Neuron (in vitro differentiated cells): ENCODE measurements around the gene TAF9.
A peak's percentile ranks its signal among the peaks of the same experiment; 100 is the strongest.
"Not testable (repeated sequence)": the region's sequence is repeated elsewhere in the genome, so short reads cannot be mapped to it uniquely, and the experiment has no call there.

Experiments used
- H2AFZ ChIP-seq: one replicate; pipeline ENCODE4 v1.6.1; 2013; ENCODE audit warnings: low read depth, mild to moderate bottlenecking, inconsistent platforms, low read length, moderate library complexity
- H3K27me3 ChIP-seq: one replicate; pipeline ENCODE4 v1.6.1; 2013; ENCODE audit warnings: low read length; ENCODE audit not compliant: insufficient read depth
- H3K36me3 ChIP-seq: one replicate; pipeline ENCODE4 v1.6.1; 2013; ENCODE audit warnings: low read length; ENCODE audit not compliant: insufficient read depth
- H3K4me1 ChIP-seq: one replicate; pipeline ENCODE4 v1.6.1; 2013; ENCODE audit warnings: low read length; ENCODE audit not compliant: insufficient read depth
- H3K4me3 ChIP-seq: 2 replicates; pipeline ENCODE4 v1.5.1; 2013; ENCODE audit warnings: mild to moderate bottlenecking, low read length, moderate library complexity
- H3K9me3 ChIP-seq: one replicate; pipeline ENCODE4 v1.6.1; 2013; ENCODE audit warnings: low read length

Gene TAF9

DNA sequence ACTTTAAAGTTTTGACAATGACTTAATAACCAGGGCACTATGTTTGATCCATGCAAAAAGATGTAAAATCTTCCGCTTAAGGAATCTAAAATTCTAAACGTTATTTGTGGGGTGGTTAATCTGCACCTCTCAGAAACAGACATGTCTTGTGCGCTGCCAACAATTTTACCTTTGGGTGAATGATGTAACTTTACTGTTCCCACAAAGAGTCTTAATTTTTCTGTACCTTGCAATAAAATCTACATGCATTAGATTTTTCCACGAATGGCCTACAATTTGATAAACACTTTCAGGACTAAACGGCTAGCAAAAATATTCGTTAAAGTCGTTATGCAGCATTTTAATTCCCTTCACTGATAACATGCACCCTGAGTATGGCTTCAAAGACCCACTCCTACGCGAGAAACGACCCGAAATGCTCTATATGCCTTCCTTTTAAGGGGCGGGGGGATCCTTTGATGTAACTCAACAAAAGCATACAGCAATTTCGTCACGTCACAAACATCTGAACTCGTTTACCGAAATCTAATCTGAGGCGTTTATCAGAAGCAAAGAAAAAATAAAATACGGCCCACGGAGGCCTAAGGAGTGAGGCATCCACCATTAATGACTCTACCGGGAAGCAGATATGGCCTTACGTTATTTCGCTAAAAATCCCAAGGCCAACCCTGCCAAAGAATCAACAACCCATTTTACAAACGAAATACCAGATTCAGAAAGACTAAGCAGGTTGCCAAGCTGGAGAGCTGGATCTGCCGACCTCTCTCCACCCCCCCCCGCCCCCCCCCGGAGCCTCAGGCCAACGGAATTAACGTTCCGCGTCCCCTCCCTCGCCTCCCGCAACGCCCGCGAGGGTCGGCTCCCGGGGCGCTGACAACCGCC, 621 bp downstream of the TAF9 start:
- no peaks in the 10 kb centered on the region for H3K9me3 ChIP-seq
- H3K4me3 ChIP-seq, result peak overlapping the region; percentile 88
- no peaks in the 10 kb centered on the region for H3K27me3 ChIP-seq

DNA sequence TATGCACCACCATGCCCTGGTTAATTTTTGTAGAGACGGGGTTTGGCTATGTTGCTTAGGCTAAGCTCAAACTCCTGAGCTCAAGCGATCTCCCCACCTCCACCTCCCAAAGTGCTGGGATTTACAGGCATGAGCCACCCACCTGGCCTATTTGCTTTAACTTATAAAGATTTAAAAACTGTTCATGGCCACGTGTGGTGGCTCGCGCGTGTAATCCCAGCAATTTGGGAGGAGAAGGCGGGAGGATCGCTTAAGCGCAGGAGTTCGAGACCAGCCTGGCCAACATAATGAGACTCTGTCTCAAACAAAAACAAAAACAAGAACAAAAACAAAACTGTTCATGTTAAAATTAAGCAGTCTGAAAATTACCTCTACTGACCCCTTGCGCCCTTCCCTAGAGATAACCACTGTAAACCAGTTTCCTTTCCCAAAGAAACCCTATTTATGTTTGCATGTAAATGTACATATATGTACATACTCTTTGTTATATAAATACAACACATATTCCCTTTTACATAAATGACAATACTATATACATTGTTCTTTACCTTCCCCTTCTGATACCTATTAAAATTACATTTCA, 1.5 kb downstream of the TAF9 start:
- Histone ChIP-seq H3K36me3 (peaks cover 37% of the 10 kb centered on the region), H3K9me3 (no peaks in the 10 kb centered on the region), H2AFZ (no peak overlapping the region), H3K4me1 (peaks cover 22% of the 10 kb centered on the region), H3K4me3 (peak overlapping the region; percentile 88), H3K27me3 (no peaks in the 10 kb centered on the region)

More for the DNA sequence above, 621 bp downstream of the TAF9 start:
- Histone ChIP-seq H3K4me1 (peaks cover 22% of the 10 kb centered on the region), H3K36me3 (peaks cover 34% of the 10 kb centered on the region), H2AFZ (peak overlapping the region; percentile 62)

DNA sequence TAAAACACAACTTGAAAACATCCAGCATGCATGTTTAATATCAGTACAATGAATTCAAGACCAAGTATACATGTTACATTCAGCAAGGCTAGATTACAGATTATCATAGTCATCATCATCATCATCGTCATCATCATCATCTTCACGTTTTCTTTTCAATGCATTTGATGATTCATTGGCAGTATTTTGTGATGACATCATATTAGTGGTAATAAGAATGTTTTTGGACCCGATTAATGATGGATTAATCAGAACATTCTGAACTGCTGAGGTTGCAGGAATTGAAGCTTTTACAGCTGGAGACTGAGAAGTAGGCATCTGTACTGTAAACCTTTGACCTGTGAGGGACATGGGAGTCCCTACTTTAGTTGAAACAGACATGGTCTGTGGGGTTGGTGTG, 4.5 kb downstream of the TAF9 start:
- Histone ChIP-seq H3K4me1 (peaks cover 10% of the 10 kb centered on the region), H3K9me3 (no peaks in the 10 kb centered on the region), H3K4me3 (no peak overlapping the region), H3K27me3 (no peaks in the 10 kb centered on the region), H3K36me3 (peaks cover 45% of the 10 kb centered on the region), H2AFZ (no peak overlapping the region)

DNA sequence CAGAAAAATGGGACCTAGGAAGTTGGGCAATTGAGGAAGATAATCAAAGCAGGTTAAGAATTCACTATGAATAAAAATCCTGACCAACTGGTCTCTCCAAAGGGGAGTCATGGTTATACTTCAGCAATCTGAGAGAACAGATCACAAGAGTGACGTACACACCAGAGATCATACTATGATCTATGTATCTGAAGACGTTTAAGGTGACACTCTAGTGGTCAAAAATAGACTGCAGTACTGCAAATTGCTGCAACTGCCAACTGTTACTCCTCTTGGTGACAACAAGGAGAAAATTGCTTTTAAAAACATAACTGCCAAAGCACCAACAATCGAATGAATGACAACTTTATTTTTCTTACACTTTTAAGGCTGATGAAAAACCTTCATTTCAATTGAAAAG, 4.9 kb downstream of the TAF9 start:
- H3K9me3 ChIP-seq, result no peaks in the 10 kb centered on the region
- no peak overlapping the region for H3K4me3 ChIP-seq
- H3K36me3 ChIP-seq, result peaks cover 47% of the 10 kb centered on the region
- peaks cover 10% of the 10 kb centered on the region for H3K4me1 ChIP-seq
- H3K27me3 ChIP-seq, result no peaks in the 10 kb centered on the region
- H2AFZ ChIP-seq, result no peak overlapping the region

DNA sequence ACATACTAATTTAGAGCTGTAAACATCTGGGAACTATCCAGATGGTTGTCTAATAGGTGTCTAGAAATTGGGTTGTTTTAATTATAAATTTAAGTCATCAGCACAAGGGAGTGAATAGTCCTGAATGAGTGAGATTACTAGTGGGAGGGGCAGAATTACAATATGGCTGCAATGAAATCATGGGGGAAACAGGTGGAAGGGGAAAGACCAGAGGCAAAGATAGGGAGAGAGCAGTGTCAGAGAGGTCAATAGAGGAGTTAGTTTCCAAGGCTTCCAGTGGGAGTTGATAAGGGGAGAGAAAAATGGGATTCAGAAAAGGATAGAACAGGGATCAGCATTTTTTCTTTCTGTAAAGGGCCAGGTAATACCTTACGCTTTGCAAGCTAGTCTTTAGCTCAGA, 8.9 kb downstream of the TAF9 start:
- no peaks in the 10 kb centered on the region for H3K4me1 ChIP-seq
- H3K4me3 ChIP-seq, result no peak overlapping the region
- no peaks in the 10 kb centered on the region for H3K9me3 ChIP-seq
- H2AFZ ChIP-seq, result no peak overlapping the region
- no peaks in the 10 kb centered on the region for H3K27me3 ChIP-seq
- peaks cover 47% of the 10 kb centered on the region for H3K36me3 ChIP-seq

DNA sequence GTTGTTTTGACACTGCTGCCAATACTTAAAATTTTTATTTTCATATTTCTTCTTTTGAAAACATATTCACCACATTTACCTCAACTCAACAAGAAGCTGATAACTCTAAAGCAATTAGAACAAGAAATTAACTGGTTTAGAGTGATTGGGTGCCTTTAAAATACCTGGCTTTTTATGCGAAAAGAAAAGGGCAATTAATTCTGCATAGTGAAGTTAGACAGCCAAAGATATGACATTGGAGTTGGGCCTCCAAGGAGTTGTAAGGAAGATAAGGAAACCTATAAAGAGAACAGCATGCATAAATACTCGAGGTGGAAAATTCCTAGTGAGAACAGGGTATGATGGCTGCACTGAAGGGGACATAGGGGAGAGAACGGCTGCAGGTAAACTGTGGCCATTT, 9.6 kb downstream of the TAF9 start:
- H3K36me3 ChIP-seq, result peaks cover 44% of the 10 kb centered on the region
- no peaks in the 10 kb centered on the region for H3K4me1 ChIP-seq
- H3K4me3 ChIP-seq, result no peak overlapping the region
- no peak overlapping the region for H2AFZ ChIP-seq
- no peaks in the 10 kb centered on the region for H3K9me3 ChIP-seq
- no peaks in the 10 kb centered on the region for H3K27me3 ChIP-seq

DNA sequence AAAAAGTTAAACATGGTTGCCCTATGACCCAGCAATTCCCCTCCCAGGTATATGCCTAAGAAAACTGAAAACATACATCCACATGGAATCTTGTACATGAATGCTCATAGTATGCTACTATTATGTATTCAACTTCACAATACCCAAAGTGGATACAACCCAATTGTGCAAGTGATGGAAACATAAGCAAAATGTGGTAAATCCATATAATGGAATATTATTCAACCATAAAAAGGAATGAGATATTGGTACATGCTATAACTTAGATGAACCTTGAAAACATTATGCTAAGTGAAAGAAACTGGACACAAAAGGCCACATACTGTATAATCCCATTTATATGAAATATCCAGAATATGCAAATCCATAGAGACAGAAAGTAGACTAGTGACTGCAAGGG, 18.7 kb downstream of the TAF9 start:
- H3K4me1 ChIP-seq, result no peaks in the 10 kb centered on the region
- H3K9me3 ChIP-seq, result no peaks in the 10 kb centered on the region
- H2AFZ ChIP-seq, result no peak overlapping the region
- H3K4me3 ChIP-seq, result no peak overlapping the region
- peaks cover 50% of the 10 kb centered on the region for H3K36me3 ChIP-seq
- no peaks in the 10 kb centered on the region for H3K27me3 ChIP-seq

DNA sequence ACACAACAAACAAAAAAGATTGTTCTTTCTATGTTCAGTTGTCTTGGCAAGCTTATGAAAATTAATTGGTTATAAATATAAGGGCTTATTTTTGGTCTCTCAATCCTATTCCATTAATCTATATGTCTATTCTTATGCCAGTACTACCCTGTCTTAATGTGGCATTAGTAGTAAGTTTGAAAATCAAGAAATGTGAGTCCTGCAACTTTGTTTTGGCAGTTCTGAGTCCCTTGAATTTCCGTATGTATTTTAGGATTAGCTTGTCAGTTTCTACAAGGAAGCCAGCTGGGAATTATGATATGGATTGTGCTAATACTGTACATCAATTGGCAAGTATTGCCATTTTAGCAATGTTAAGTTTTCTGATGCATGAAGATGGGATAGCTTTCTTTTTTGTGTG, 26.2 kb downstream of the TAF9 start:
- Histone ChIP-seq H3K4me1 (no peaks in the 10 kb centered on the region), H3K4me3 (no peak overlapping the region), H3K27me3 (no peaks in the 10 kb centered on the region), H3K9me3 (no peaks in the 10 kb centered on the region), H3K36me3 (no peaks in the 10 kb centered on the region), H2AFZ (no peak overlapping the region)

DNA sequence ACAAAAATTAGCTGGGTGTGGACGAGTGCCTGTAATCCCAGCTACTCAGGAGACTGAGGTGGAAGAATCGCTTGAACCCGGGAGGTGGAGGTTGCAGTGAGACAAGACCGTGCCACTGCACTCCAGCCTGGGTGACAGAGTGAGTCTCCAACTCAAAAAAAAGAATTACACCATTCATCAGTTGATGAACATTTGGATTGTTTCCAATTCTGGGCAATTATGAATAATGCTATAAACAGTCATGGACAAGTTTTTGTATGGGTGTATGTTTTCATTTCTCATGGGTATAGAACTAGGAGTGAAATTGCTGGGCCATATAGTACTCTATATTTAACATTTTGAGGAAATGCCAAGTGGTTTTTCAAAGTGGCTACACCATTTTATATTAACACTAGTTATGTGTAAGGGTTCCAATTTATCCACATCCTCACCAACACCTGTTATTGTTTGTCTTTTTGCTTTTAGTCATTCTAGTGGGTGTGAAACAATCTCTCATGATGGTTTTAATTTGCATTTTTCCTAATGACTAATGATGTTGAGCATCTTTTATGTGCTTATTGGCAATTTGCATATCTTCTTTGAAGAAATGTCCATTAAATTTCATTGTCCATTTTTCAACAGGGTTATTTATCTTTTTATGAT, 27.7 kb downstream of the TAF9 start:
- no peaks in the 10 kb centered on the region for H3K27me3 ChIP-seq
- H3K4me3 ChIP-seq, result no peak overlapping the region
- H3K4me1 ChIP-seq, result no peaks in the 10 kb centered on the region
- H3K36me3 ChIP-seq, result no peaks in the 10 kb centered on the region
- no peaks in the 10 kb centered on the region for H3K9me3 ChIP-seq
- no peak overlapping the region for H2AFZ ChIP-seq

DNA sequence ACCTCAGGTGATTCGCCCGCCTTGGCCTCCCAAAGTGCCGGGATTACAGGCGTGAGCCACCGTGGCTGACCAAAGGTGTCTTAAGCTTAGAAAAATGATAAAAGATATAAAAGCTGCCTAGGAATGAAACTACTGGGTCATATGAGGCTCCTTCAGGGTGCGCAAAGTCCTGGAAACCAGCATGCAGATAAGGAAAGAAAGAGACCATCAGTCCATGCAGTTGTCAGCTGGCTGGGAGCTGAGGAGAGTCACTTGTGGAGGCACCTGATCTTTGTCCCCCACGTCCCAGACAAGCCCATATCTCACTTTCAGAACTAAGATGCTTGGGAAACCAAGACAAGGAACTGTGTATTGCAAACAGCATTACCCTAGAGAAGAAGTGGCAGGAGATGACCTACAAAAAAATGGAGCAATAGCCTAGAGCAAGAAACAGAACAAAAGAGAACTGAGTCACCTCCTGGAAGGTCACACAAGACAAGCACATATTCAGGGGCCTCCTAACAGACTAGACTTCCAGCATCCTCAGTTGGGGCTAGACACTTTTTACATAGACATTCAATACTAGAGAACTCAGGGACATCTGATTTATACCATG, 33.9 kb downstream of the TAF9 start:
- H3K9me3 ChIP-seq, result no peaks in the 10 kb centered on the region

DNA sequence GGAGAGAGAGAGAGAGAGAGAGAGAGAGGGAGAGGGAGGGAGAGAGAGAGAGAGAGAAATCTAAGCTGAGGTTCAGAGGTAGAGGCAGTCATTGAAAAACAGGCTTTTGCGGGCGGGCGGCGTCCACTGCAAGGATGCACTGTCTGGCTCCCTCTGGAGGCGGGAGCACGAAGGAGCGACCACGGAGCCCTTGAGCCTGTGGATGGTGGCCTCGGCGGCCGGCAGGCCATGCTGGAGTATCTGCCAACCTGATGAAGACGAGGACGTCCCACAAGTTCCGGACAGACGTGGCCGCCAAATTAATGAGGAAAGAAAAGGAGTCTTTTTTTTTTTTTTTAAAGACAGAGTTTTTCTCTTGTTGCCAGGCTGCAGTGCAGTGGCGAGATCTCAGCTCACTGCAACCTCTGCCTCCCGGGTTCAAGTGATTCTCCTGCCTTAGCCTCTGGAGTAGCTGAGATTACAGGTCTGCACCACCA, 34.5 kb downstream of the TAF9 start:
- H3K4me3 ChIP-seq, result no peak overlapping the region
- peak overlapping the region; percentile 51 for H2AFZ ChIP-seq
- H3K9me3 ChIP-seq, result no peaks in the 10 kb centered on the region
- H3K36me3 ChIP-seq, result no peaks in the 10 kb centered on the region
- no peaks in the 10 kb centered on the region for H3K4me1 ChIP-seq
- no peaks in the 10 kb centered on the region for H3K27me3 ChIP-seq

More for the DNA sequence above, 33.9 kb downstream of the TAF9 start:
- Histone ChIP-seq H3K36me3 (no peaks in the 10 kb centered on the region), H3K27me3 (no peaks in the 10 kb centered on the region), H2AFZ (peak overlapping the region; percentile 51), H3K4me1 (no peaks in the 10 kb centered on the region), H3K4me3 (no peak overlapping the region)

DNA sequence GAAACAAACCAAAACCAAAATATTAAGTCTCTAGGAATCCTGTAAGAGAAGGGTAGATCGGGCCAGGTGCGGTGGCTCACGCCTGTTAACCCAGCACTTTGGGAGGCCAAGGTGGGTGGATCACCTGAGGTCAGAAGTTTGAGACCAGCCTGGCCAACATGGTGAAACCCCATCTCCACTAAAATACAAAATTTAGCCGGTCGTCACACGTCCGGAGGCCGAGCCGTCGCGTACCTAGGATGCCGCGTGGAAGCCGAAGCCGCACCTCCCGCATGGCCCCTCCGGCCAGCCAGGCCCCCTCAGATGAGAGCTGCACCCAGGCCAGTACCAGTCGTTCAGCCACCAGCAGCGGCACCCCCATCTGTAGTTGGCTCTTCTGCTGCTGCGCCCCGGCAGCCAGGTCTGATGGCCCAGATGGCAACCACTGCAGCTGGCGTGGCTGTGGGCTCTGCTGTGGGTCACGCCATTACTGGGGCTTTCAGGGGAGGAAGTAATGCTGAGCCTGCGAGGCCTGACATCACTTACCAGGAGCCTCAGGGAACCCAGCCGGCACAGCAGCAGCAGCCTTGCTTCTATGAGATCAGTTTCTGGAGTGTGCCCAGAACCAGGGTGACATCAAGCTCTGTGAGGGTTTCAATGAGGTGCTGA, 35.5 kb downstream of the TAF9 start:
- not testable (repeated sequence) for H2AFZ ChIP-seq, H3K4me1 ChIP-seq, H3K36me3 ChIP-seq, H3K9me3 ChIP-seq, H3K27me3 ChIP-seq, H3K4me3 ChIP-seq
